PC-3 (cell line): ENCODE results near the gene KANSL3. TPM values are rescaled to one million over a fixed set of nuclear protein-coding genes. Genes with fewer than 3 reads are reported as not detected.

Experiments
- ATAC-seq: fragments of 200-7000 bp; cut with Tn5 transposase; 2 replicates; pipeline ENCODE4 v1.9.1; 2020; ENCODE audit warnings: mild to moderate bottlenecking, moderate library complexity
- BruUV-seq: library from RNA; stranded (reverse); fragments of 400-500 nt; replicated peaks from 2 replicates; lab custom pipeline; 2021; lab: Mats Ljungman, UMichigan
- CTCF ChIA-PET: fragments of 300-600 bp; sonication (Branson Sonifier 250); formaldehyde crosslinking; loops from one replicate; lab custom pipeline; 2022; ENCODE audit warnings: antibody characterized with exemption; lab: Charles Lee
- POLR2A ChIA-PET: fragments of 300-600 bp; sonication (Branson Sonifier 250); formaldehyde crosslinking; loops from one replicate; lab custom pipeline; 2022; ENCODE audit warnings: antibody characterized with exemption; ENCODE audit not compliant: unreplicated experiment; lab: Charles Lee
- DNase-seq: peaks from one replicate; pipeline ENCODE4 v3.0.0-alpha.2; 2015
- H2AFZ ChIP-seq: fragments of 300-600 bp; sonication (generic); 2 replicates; pipeline ENCODE4 v1.6.0; 2016; ENCODE audit warnings: antibody characterized with exemption, low read length
- H3F3A ChIP-seq: fragments of 300-600 bp; sonication (generic); one replicate; pipeline ENCODE4 v1.6.0; 2017; ENCODE audit warnings: antibody characterized with exemption, low read length, control low read depth, mild to moderate bottlenecking; ENCODE audit not compliant: unreplicated experiment
- H3K27ac ChIP-seq: fragments of 300-600 bp; sonication (generic); 2 replicates; pipeline ENCODE4 v1.5.1; 2016; ENCODE audit warnings: mild to moderate bottlenecking, low read length
- H3K27me3 ChIP-seq: fragments of 300-600 bp; sonication (generic); 2 replicates; pipeline ENCODE4 v1.6.1; 2016; ENCODE audit warnings: low read length, mixed read lengths
- H3K36me3 ChIP-seq: fragments of 300-600 bp; sonication (generic); 2 replicates; pipeline ENCODE4 v1.6.1; 2016; ENCODE audit warnings: low read depth, mixed run types, low read length, mixed read lengths
- H3K4me1 ChIP-seq: fragments of 300-600 bp; sonication (generic); 2 replicates; pipeline ENCODE4 v1.5.1; 2016; ENCODE audit warnings: low read length; ENCODE audit not compliant: insufficient read depth
- H3K4me2 ChIP-seq: fragments of 300-600 bp; sonication (generic); 2 replicates; pipeline ENCODE4 v1.6.0; 2016; ENCODE audit warnings: low read length
- H3K4me3 ChIP-seq: fragments of 300-600 bp; sonication (generic); 2 replicates; pipeline ENCODE4 v1.5.1; 2016; ENCODE audit warnings: mild to moderate bottlenecking, low read length, mixed read lengths
- H3K79me2 ChIP-seq: fragments of 300-600 bp; sonication (generic); 2 replicates; pipeline ENCODE4 v1.6.1; 2017; ENCODE audit warnings: low read length, mixed read lengths
- H3K9ac ChIP-seq: fragments of 300-600 bp; sonication (generic); 2 replicates; pipeline ENCODE4 v1.6.0; 2016; ENCODE audit warnings: mild to moderate bottlenecking, low read length
- H3K9me2 ChIP-seq: fragments of 300-600 bp; sonication (generic); replicated peaks from 2 replicates; pipeline ENCODE4 v1.6.1; 2016; ENCODE audit warnings: mixed run types, low read length, mixed read lengths
- H3K9me3 ChIP-seq: fragments of 300-600 bp; sonication (generic); 2 replicates; pipeline ENCODE4 v1.6.1; 2016; ENCODE audit warnings: low read length, mixed read lengths
- H4K20me1 ChIP-seq: fragments of 300-600 bp; sonication (generic); 2 replicates; pipeline ENCODE4 v1.6.1; 2016; ENCODE audit warnings: low read length, mixed read lengths
- EZH2 ChIP-seq: fragments of 300-600 bp; sonication (generic); IDR thresholded peaks from one replicate; pipeline ENCODE4 v1.6.1; 2017; ENCODE audit warnings: antibody characterized with exemption, mild to moderate bottlenecking, low read length; ENCODE audit not compliant: unreplicated experiment
- EZH2phosphoT487 ChIP-seq: fragments of 300-600 bp; sonication (generic); IDR thresholded peaks from 2 replicates; pipeline ENCODE4 v1.6.1; 2018; ENCODE audit warnings: mild to moderate bottlenecking, antibody characterized with exemption, low read length, borderline replicate concordance
- intact Hi-C: fragments of 100-400 bp; cut with micrococcal nuclease; formaldehyde crosslinking; loops from 2 replicates; pipeline ENCODE4 v1.9.0; 2023
- total RNA-seq: library from RNA; depleted of rRNA; stranded (reverse); fragments of >200 nt; gene quantifications from 2 replicates; pipeline ENCODE4 v1.2.3, GENCODE V29; 2014; rRNA removed
- TF ChIP-seq, protein P1 (sequence below): fragments of 300-600 bp; sonication (generic); conservative IDR thresholded peaks from 2 replicates; pipeline ENCODE4 v1.5.1; 2017; ENCODE audit warnings: antibody characterized with exemption, low read depth, mild to moderate bottlenecking, low read length

Gene KANSL3
- total RNA-seq, 1 experiment from 2014 or later: 30.6 TPM

DNA sequence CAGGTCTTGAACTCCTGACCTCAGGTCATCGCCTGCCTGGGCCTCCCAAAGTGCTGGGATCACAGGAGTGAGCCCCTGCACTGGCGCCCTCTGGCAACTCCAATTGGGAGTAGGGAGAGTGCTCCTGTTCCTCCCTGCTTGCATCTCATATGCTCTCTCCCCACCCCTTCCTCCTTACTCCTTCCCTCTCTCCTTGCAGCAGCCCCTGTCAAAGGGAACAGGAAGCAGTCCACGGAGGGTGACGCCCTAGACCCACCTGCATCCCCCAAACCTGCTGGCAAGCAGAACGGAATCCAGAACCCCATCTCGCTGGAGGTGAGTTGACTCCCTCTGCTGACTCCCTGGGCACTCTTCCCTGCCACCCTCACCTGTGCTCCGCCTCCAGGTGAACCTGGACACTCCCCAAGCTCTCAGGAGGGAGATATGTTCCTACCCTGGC, 90.9 kb downstream of the KANSL3 start:
- H3K27me3 ChIP-seq: no peaks in the 10 kb centered on the region
- H3K27ac ChIP-seq: no peak overlapping the region
- intact Hi-C loops: no loop called here
- no peaks in the 10 kb centered on the region for H3K9me2 ChIP-seq
- no peaks in the 10 kb centered on the region for H4K20me1 ChIP-seq
- TF ChIP-seq EZH2phosphoT487: no peak
- no peak for TF ChIP-seq EZH2
- TF ChIP-seq, protein P1, sequence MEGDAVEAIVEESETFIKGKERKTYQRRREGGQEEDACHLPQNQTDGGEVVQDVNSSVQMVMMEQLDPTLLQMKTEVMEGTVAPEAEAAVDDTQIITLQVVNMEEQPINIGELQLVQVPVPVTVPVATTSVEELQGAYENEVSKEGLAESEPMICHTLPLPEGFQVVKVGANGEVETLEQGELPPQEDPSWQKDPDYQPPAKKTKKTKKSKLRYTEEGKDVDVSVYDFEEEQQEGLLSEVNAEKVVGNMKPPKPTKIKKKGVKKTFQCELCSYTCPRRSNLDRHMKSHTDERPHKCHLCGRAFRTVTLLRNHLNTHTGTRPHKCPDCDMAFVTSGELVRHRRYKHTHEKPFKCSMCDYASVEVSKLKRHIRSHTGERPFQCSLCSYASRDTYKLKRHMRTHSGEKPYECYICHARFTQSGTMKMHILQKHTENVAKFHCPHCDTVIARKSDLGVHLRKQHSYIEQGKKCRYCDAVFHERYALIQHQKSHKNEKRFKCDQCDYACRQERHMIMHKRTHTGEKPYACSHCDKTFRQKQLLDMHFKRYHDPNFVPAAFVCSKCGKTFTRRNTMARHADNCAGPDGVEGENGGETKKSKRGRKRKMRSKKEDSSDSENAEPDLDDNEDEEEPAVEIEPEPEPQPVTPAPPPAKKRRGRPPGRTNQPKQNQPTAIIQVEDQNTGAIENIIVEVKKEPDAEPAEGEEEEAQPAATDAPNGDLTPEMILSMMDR: no peak
- no peak overlapping the region for H3K9ac ChIP-seq
- DNase-seq (no peak), ATAC-seq (no peak)
- no TSS peak for BruUV-seq
- no peaks in the 10 kb centered on the region for H3K79me2 ChIP-seq
- H3K9me3 ChIP-seq: no peaks in the 10 kb centered on the region
- no peak overlapping the region for H2AFZ ChIP-seq
- H3K36me3 ChIP-seq: no peaks in the 10 kb centered on the region; the same call in 1 of the 2 replicates
- no peak overlapping the region for H3K4me3 ChIP-seq
- H3F3A ChIP-seq: no peaks in the 10 kb centered on the region
- CTCF ChIA-PET: no interaction called here
- H3K4me2 ChIP-seq: no peak overlapping the region
- POLR2A ChIA-PET: interaction anchor here (0.5 kb wide), 1 partner anchor 213 kb away, joined by 19 read pairs; no protein-coding TSS in a partner anchor
- H3K4me1 ChIP-seq: no peaks in the 10 kb centered on the region

DNA sequence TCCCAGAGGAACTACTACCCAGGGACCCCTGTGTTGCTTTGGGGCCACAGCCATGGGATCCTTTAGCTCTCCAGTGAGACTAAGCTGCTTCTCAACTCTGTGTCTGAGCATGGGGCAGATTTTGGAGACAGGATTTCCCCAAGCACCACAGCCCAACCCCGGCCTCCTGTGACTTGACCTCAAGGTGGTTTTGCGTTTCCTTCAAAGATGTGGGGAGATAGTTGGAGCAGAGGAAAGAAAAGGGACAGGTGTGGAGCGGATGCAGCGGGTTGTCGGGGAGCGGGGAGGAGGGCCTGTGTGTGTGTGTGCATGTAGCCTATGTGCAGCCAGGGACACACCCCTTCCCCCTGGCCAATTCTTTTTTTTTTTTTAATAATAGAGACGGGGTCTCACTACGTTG, 91.3 kb downstream of the KANSL3 start:
- no peaks in the 10 kb centered on the region for H3K79me2 ChIP-seq

DNA sequence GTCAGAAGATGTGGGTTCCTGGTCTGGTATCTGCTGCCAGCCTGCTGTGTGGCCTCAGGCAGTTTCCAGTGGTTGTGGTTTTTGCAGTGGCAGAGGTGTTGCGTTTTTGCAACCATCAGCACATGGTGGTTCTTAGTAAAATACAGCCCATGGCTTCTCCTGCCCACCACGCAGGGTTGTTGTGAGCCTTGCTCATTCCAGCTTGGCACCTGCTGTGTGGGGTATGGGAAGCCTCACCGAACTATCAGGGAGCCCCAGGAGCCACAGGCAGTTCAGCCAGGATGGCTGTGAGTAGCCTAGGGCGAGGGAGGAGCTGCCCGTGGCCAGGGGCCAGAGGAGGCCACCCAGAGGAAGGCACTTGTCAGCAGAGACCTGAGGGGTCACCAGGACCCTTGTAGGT, 91.8 kb downstream of the KANSL3 start:
- no peak overlapping the region for H3K4me3 ChIP-seq
- CTCF ChIA-PET: no interaction called here
- TF ChIP-seq, protein P1: no peak
- TF ChIP-seq EZH2: no peak

More for the DNA sequence above, 91.3 kb downstream of the KANSL3 start:
- ATAC-seq (no peak), DNase-seq (no peak)
- H3K9me3 ChIP-seq: no peaks in the 10 kb centered on the region
- no peaks in the 10 kb centered on the region for H3F3A ChIP-seq
- TF ChIP-seq, protein P1: no peak
- no TSS peak for BruUV-seq
- POLR2A ChIA-PET: interaction anchor here (0.5 kb wide), 1 partner anchor 213 kb away, joined by 19 read pairs; no protein-coding TSS in a partner anchor
- H3K4me2 ChIP-seq: no peak overlapping the region
- no peak overlapping the region for H3K27ac ChIP-seq
- no peak overlapping the region for H3K4me3 ChIP-seq
- no peaks in the 10 kb centered on the region for H4K20me1 ChIP-seq
- no peak overlapping the region for H3K9ac ChIP-seq
- CTCF ChIA-PET: no interaction called here
- H3K36me3 ChIP-seq: no peaks in the 10 kb centered on the region; the same call in 1 of the 2 replicates
- intact Hi-C loops: no loop called here
- H3K27me3 ChIP-seq: no peaks in the 10 kb centered on the region
- H3K9me2 ChIP-seq: no peaks in the 10 kb centered on the region
- H3K4me1 ChIP-seq: no peaks in the 10 kb centered on the region
- H2AFZ ChIP-seq: no peak overlapping the region

More for the DNA sequence above, 91.8 kb downstream of the KANSL3 start:
- Histone ChIP-seq H3K4me2 (no peak overlapping the region), H3K27me3 (no peaks in the 10 kb centered on the region), H3K9me3 (no peaks in the 10 kb centered on the region), H4K20me1 (no peaks in the 10 kb centered on the region), H2AFZ (no peak overlapping the region), H3F3A (no peaks in the 10 kb centered on the region), H3K27ac (no peak overlapping the region), H3K36me3 (no peaks in the 10 kb centered on the region; the same call in 1 of the 2 replicates), H3K4me1 (peaks cover 1% of the 10 kb centered on the region; the same call in 1 of the 2 replicates), H3K79me2 (no peaks in the 10 kb centered on the region), H3K9ac (no peak overlapping the region), H3K9me2 (no peaks in the 10 kb centered on the region)
- ATAC-seq (no peak), DNase-seq (no peak)
- POLR2A ChIA-PET: no interaction called here
- no TSS peak for BruUV-seq
- intact Hi-C loops: no loop called here

Other genes with a start within 250 kb of the KANSL3 start
- 0.18 and 0.40 TPM in 2 replicates for gene NEURL3, start 133.0 kb downstream of the KANSL3 start, total RNA-seq
- 6.1 and 8.2 TPM in 2 replicates for gene ARID5A, start 101.6 kb downstream of the KANSL3 start, total RNA-seq
- gene FER1L5, start 4.5 kb upstream of the KANSL3 start, total RNA-seq: not detected in 2 replicates
- 27.8 and 31.4 TPM in 2 replicates for gene LMAN2L, start 101.8 kb upstream of the KANSL3 start, total RNA-seq
- gene CNNM4, start 122.6 kb upstream of the KANSL3 start, total RNA-seq: 12.5 and 15.1 TPM in 2 replicates
- 9.0 and 12.3 TPM in 2 replicates for gene CNNM3, start 178.0 kb upstream of the KANSL3 start, total RNA-seq
- gene ANKRD23, start 205.7 kb upstream of the KANSL3 start, total RNA-seq: 4.0 and 8.2 TPM in 2 replicates
- gene ANKRD39, start 219.7 kb upstream of the KANSL3 start, total RNA-seq: 24.5 and 29.4 TPM in 2 replicates
- gene SEMA4C, start 231.8 kb upstream of the KANSL3 start, total RNA-seq: 20.6 and 29.8 TPM in 2 replicates